Measurements from ENCODE around the gene PTPDC1.

The PTPDC1 gene

DNA sequence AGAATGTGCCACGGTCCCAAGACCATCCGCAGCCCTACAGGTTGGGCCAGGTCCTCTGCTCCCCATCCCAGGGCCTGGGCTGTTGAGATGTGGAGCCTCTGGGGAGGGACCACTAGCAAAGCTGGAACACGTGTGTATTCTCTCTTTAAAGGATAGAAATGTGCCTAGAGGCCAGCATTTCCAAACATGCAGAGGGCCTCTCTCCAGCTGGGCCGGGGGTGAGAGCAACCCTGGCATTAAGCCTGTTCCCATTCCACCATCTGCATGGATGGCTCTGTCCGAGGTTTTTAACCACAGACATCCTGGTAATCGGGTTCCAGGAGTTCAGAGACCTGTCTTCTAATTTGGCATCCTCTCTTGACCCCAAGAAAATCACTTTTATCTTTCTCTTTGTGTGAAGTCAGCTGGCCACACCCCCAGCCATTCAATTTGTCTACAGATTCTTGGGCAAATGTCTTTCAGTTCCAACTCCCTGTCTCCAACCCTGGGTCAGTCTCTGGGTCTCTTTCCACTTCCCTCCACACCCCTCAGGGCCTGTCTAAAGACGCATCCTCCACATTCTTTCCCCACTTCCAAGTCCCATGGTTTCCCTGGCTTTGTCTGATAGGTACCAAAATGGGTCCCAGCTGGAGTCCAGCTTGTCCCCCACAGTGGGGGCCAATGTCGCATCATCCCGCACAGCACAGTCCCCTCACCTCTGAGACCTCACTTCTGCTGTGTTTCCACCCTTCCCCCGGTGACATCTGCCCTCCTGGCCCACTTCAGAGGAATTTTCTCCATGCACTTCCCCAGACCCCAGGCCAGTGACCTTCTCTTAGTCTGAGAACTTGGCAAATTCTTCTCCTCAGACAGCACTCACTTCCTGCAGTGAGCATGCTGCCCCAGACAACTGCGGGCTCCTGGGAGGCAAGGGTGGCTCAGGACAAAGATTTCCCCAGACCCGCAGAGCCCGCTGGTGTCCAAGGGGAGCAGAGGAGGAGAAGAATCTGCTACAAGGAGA is 56.8 kb downstream of the PTPDC1 start:
- DNase-seq (ENCODE audit: low spot score) (no peak), FAIRE-seq (no peak)

DNA sequence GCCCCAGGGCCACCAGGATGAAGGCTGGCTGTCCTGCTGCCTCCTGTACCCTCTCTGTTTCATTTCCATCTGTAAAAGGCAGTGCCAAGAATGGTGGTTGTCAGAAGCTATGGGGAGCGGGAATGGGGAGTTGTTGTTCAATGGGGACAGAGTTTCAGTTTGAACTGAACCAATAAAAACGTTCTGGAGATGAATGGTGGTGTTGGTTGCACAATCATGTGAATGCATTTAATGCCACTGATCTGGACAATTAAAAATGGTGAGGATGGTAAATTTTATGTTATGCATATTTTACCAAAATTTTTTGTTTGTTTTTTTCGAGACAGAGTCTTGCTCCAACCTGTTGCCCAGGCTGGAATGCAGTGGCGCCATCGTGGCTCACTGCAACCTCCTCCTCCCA is 58.1 kb downstream of the PTPDC1 start:
- FAIRE-seq, result no peak
- DNase-seq (ENCODE audit: low spot score), result no peak

DNA sequence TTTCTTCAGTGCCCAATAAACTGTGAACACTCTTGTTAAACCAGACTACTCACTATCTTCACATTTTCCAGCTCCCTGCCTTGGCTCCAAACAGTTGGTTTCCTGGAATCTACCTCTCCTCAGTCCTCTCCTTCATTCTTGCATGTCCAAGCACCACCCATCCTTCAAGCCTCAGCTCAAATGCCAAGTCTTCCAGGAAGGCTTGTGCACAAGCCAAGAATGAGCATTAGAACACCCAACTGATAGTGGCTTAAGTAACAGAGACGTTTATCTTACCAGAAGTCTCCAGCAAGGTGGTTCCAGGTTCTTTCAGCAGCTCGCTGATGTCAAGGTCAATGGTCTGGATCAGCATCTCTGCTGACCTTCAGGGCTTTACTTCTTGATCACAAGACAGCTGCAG is 60.1 kb downstream of the PTPDC1 start:
- no peak for FAIRE-seq
- no peak for DNase-seq (ENCODE audit: low spot score)

DNA sequence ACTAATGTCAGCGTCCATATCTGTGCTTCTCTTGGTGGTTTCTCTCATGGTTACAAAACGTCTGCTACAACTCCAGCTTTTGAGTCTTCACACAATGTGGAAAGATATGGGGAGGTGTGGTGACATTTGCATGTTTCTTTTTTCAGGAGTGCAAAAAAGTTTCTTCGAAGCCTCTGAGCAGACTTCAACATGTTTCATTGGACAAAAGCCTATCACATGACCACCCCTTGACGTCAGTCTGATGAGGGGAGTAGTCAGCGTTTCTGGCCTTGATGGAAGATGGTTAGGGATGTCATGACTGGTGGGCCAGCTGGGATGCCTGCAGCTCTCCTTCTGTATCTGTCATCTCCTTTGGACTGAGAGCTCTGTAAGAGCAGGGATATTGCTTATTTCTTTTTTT is 61.4 kb downstream of the PTPDC1 start:
- DNase-seq (ENCODE audit: low spot score), result no peak

DNA sequence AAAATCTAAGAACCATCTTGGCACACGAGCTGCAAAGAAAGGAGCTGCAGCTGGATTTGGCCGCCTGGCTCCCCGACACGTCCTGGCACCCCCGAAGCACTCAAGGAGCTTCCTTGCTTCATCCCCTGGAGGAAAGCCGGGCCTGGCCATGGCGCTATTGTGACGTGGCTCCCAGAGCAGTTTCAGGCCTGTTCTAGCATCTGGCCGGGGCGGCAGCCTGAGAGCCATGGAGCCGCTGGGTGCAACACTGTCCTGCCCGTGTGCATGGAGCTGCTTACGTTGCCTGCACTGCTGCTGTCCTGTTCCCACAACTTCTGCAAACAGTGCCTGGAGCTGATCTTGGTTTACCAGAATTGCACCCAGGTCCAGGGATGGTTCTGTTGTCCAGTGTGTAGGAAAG is 63.5 kb downstream of the PTPDC1 start:
- FAIRE-seq, result no peak

More for the DNA sequence above, 61.4 kb downstream of the PTPDC1 start:
- FAIRE-seq, result no peak

DNA sequence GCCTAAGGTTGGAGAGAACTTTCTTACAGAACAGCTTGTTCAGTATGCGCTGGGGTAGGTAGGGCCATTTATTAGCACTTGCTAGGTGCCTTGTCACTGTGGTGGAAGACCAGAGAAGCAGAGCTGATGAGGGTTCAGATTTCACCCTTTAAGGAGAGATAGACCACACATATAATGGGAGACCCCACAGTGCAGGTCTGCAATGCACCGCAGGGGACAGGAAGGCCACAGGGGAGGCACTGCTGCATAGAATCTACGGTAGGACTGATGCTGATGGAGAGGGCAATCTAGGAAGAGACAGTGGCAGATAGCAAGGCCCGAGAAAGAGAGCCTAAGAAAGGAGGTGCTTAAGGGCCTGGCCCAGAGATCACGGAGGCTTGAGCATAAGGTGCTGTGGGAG is 64.2 kb downstream of the PTPDC1 start:
- no peak for DNase-seq (ENCODE audit: low spot score)
- FAIRE-seq, result no peak

More for the DNA sequence above, 63.5 kb downstream of the PTPDC1 start:
- DNase-seq (ENCODE audit: low spot score), result no peak

DNA sequence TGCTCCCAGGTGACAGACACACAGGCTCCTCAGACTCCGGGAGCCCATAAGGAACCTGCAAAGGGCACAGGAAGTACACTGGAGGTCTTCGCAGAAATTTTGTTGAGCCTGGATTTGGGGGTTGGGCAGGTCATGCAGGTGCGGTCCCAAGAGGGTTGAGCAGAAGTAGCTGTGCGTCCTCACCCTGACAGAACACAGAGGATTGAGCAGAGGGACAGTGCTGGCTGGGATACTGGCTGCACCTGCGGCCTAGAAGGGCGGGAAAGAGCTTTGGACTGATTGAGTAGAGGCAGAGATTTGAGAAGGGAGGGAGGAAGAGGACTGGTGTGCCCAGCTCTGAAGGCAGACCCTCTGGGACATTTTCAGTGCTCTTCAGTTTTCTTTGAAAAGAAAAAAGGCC is 65.4 kb downstream of the PTPDC1 start:
- no peak for DNase-seq (ENCODE audit: low spot score)
- no peak for FAIRE-seq

DNA sequence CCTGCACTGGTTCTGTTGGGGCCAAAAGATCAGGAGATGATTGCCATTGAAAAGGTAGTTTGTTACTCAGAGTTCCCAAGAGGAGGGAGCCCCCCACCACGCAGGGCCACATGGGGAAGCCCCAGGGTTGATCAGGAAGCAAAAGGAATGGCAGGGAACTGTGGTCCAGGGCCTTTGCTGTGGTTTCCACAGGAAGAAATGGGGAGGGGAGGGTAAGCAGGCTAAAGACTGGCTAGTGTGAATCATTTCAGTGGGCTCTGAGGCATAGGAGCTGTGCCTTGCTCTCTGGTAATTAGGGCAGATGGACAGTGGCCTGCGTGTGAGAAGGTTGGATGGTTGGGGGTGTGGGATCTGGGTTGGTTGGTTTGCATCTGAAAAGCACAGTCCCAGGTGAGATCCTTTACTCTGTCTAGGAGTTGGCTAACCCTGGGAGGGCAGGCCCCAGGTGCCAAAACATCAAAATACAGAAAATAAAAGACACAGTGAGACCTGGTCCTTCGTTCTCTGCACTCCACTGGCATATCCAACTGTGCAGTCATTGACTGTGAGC is 66.1 kb downstream of the PTPDC1 start:
- FAIRE-seq (no peak), DNase-seq (ENCODE audit: low spot score) (peak; percentile 29)

DNA sequence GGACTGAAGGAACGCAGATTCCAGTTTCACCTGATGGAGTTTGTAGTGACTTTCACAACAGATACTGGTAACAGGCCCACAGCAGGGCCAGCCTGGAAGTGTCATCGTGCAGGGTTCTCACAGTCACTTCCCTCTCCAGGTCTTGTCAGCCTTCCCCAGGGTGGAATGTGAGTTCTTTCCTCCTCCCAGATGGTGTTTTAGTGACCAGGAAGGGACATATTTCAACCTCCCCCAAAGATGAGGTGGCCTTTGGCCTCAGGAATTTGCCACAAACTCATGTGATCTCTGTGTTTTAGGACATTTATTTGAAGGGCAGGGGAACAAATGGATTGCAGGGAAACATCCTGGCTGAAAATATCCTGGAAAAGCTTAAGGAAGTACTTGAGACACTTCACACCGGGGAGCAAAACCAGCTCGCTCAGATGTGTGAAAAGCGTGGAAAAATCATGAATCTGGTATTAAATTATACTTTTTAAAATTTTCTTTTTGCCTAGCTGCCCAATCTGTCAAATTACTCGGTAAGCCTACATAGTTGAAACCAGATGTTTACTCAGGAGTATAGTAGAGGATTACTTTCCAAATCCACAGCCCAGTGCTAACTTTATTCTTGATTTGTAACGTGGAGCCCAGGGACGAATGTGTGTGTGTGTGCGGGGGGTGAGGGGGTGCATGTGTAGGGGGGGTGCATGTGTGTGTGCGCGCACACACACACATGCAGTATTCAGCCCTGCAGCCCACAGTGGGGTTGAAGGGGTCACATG is 66.8 kb downstream of the PTPDC1 start:
- DNase-seq (ENCODE audit: low spot score) (peak; percentile 28), FAIRE-seq (no peak)

DNA sequence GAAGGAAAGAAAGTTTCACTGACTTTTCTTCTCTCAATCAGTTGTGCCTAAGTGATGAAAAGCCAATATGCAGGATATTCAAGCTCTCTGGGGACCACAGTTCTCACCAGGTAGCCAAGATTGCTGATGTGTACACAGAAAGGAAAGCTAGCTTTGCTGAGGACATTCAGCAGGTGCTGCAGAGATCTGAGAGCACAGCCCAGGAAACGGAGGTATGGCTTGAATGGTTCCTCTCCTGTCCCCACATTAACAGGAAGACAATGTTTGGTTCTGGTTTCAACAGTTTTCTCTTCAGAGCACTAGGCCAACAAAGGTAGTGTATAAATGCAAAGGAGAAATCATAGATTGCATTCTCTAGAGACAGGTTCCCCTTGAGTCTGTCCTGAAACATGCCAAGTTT is 69.6 kb downstream of the PTPDC1 start:
- no peak for FAIRE-seq

DNA sequence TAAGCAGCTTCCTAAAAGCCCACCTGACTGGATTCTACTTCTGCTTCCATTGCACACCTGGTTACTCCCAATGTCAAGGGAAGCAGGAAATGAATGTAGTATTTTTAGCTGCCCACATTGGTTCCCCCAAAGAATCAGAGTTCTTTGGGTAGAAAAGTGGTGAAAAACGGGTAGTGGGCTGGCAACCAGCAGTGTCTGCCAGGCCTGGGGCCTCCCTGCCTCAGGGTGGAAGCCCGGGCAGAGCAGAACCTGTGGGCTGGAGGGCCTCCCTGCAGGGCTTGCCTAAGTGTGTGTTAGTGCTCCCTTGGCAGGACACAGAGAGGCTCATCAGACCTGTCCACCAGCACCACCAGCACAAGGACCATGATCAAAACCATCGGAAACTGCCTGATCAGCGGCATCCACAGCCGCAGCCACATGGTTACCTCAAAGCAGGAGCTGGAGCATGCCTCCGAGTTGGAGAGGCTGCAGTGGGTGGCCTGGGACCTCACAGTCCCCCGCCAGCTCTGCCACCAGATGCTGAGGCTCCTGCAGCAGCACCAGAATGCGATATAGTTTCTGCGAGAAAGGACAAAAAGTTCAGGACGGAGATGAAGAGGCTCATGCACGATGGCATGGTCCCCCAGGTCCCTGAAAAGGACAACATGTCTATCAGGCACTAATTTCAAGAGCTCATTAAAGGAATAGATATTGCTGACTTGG is 72.2 kb downstream of the PTPDC1 start:
- FAIRE-seq, result no peak
- DNase-seq (ENCODE audit: low spot score), result no peak

More for the DNA sequence above, 69.6 kb downstream of the PTPDC1 start:
- no peak for DNase-seq (ENCODE audit: low spot score)

DNA sequence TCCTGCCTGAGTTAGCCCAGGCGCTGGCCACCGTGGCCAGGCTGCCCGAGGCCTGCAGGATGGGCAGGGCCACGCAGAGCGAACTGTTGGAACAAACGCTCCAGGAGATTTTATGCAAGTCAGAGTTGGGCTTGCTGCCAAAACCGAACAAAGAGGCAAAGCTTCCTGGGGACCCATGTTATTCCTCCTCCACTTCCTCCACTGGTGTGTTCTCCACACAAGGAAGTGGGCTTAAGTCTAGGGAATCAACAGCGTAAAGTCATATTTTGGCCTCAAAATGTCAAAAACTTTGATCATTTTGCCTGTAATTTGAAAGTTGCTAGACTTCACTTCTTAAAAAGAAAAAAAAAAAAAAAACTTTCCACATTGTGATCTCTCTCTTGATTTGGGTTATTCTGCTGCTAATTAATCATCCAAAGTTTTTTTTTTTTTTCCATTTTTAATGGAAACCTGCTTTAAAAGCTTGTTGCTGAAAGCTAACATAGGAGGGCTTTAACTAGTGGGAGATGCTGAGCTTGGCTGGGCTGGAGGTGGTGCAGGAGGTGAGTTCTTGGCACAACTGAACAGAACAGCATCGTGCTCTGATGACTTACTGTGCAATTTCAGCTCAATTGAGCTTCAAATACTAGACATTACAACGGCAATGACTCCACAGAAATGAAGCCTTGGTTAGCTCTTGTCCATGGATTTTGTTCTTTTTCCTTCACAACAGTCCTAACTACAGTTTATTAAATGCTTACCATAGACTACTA is 73.0 kb downstream of the PTPDC1 start:
- no peak for FAIRE-seq
- DNase-seq (ENCODE audit: low spot score), result peak; percentile 23
